Measurements from ENCODE around the gene SYT12. TPM values are rescaled to one million over a fixed set of nuclear protein-coding genes. Genes with fewer than 3 reads are reported as not detected.

The SYT12 gene
- total RNA-seq, 2 experiments from 2014 or later: not detected

DNA sequence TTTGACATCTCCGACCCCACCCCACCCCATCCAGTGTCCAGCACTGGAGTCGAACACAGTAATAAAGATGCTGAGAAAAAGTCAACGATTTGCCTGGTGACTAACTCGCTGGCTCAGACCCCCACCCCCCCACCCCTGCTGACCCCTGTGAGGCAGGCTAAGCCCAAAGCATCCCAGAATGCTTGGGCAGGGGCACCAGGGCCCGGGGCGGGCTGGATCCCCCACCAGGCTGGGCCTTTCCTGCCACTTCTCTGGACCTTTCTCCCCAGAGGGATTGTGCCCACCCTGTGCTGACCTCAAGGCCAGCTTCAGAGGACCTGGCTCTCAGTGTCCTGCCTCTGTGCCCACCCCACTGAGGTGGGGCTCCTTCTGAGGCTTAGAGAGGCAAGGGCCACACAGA is 46.0 kb upstream of the SYT12 start:
- TF ChIP-seq, protein P1, sequence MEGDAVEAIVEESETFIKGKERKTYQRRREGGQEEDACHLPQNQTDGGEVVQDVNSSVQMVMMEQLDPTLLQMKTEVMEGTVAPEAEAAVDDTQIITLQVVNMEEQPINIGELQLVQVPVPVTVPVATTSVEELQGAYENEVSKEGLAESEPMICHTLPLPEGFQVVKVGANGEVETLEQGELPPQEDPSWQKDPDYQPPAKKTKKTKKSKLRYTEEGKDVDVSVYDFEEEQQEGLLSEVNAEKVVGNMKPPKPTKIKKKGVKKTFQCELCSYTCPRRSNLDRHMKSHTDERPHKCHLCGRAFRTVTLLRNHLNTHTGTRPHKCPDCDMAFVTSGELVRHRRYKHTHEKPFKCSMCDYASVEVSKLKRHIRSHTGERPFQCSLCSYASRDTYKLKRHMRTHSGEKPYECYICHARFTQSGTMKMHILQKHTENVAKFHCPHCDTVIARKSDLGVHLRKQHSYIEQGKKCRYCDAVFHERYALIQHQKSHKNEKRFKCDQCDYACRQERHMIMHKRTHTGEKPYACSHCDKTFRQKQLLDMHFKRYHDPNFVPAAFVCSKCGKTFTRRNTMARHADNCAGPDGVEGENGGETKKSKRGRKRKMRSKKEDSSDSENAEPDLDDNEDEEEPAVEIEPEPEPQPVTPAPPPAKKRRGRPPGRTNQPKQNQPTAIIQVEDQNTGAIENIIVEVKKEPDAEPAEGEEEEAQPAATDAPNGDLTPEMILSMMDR (IDR thresholded peaks at IDR 0.05): no peak
- no peak overlapping the region for H3K4me3 Mint-ChIP-seq
- H3K4me3 ChIP-seq (ENCODE audit: low read length): no peak overlapping the region
- peaks cover 1% of the 10 kb centered on the region for H3K4me1 ChIP-seq (ENCODE audit: insufficient read depth, low read length)
- intact Hi-C loops (cut with DNase I, micrococcal nuclease): loop anchor here in 1 of 2 experiments (5.0 kb wide), 1 partner anchor 280 kb away; no protein-coding TSS in a partner anchor
- H3K36me3 ChIP-seq (ENCODE audit: insufficient read depth, low read length): no peaks in the 10 kb centered on the region
- ATAC-seq (ENCODE audit: poor library complexity) (no peak), DNase-seq (no peak)
- peaks cover 10% of the 10 kb centered on the region for H3K27me3 Mint-ChIP-seq
- H3K27ac ChIP-seq (ENCODE audit: low read depth in 1 of 2, low read length in 2 of 2): no peak overlapping the region
- peaks cover 0 to 7% of the 10 kb centered on the region in 2 experiments for H3K27me3 ChIP-seq (ENCODE audit: control insufficient read depth in 1 of 2, insufficient read depth in 2 of 2, low read length in 2 of 2)
- ChIA-PET CTCF (no interaction called here), POLR2A (interaction anchor here (0.8 to 3.0 kb wide), 2 partner anchors 19 to 47 kb away, joined by 4 to 11 read pairs; partner anchors contain the start of gene PC)
- no peaks in the 10 kb centered on the region for H3K9me3 Mint-ChIP-seq
- no peaks in the 10 kb centered on the region for H3K4me1 Mint-ChIP-seq (ENCODE audit: low read depth)
- no peaks in the 10 kb centered on the region for H3K36me3 Mint-ChIP-seq (ENCODE audit: low read depth)
- H3K27ac Mint-ChIP-seq: no peak overlapping the region
- peaks cover 12 to 40% of the 10 kb centered on the region in 2 experiments for H3K9me3 ChIP-seq (ENCODE audit: control insufficient read depth in 1 of 2, insufficient read depth in 1 of 2, low read length in 2 of 2)

DNA sequence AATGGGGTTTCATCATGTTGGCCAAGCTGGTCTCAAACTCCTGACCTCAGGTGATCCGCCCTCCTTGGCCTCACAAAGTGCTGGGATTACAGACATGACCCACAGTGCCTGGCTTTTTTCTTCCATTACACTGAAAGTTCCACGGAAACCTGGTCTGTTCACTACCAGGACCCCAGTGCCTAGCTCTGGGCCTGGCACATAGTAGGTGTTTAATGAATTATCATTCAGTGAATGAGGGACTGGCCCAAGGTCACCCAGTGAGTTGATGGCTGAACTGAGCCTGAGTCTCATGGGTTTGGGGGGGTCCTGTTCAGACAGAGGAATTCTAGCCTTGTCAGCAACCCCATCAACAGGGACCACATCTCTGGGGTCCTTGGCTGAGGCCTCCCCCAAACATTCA is 44.7 kb upstream of the SYT12 start:
- peaks cover 0 to 7% of the 10 kb centered on the region in 2 experiments for H3K27me3 ChIP-seq (ENCODE audit: control insufficient read depth in 1 of 2, insufficient read depth in 2 of 2, low read length in 2 of 2)
- no peaks in the 10 kb centered on the region for H3K36me3 ChIP-seq (ENCODE audit: insufficient read depth, low read length)
- H3K27ac Mint-ChIP-seq: no peak overlapping the region
- no peaks in the 10 kb centered on the region for H3K9me3 Mint-ChIP-seq
- H3K27me3 Mint-ChIP-seq: peaks cover 20% of the 10 kb centered on the region
- ATAC-seq (ENCODE audit: poor library complexity) (no peak), DNase-seq (no peak)
- no peak overlapping the region for H3K4me3 Mint-ChIP-seq
- intact Hi-C loops (cut with DNase I, micrococcal nuclease): loop anchor here in 1 of 2 experiments (5.0 kb wide), 1 partner anchor 281 kb away; no protein-coding TSS in a partner anchor
- H3K9me3 ChIP-seq (ENCODE audit: control insufficient read depth in 1 of 2, insufficient read depth in 1 of 2, low read length in 2 of 2): peaks cover 12 to 40% of the 10 kb centered on the region in 2 experiments
- no peaks in the 10 kb centered on the region for H3K4me1 Mint-ChIP-seq (ENCODE audit: low read depth)
- H3K36me3 Mint-ChIP-seq (ENCODE audit: low read depth): no peaks in the 10 kb centered on the region
- no peak overlapping the region for H3K27ac ChIP-seq (ENCODE audit: low read depth in 1 of 2, low read length in 2 of 2)
- TF ChIP-seq, protein P1 (IDR thresholded peaks at IDR 0.05): no peak
- no peak overlapping the region for H3K4me3 ChIP-seq (ENCODE audit: low read length)
- CTCF ChIA-PET: no interaction called here
- POLR2A ChIA-PET: interaction anchor here (3.0 kb wide), 1 partner anchor 20 kb away, joined by 11 read pairs; the partner anchor contains the start of gene PC
- peaks cover 4% of the 10 kb centered on the region for H3K4me1 ChIP-seq (ENCODE audit: insufficient read depth, low read length)

DNA sequence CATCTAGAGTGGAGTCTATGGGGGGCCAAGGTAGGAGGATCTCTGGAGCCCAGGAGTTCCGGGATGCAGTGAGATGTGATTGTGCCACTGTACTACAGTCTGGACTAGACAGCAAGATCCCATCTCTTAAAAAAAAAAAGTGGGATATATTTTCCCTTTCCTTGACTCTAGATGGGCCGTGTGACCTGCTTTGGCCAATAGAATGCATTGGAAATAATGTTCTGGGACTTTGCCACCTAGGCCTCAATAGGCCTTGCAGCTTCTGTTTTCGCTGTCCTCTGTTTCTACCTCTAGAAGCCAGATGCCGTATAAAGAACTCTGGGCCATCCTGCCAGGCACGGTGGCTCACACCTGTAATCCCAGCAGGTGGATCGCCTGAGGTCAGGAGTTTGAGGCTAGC is 44.2 kb upstream of the SYT12 start:
- Histone ChIP-seq H3K36me3 (ENCODE audit: insufficient read depth, low read length) (no peaks in the 10 kb centered on the region), H3K27me3 (ENCODE audit: control insufficient read depth in 1 of 2, insufficient read depth in 2 of 2, low read length in 2 of 2) (peaks cover 0 to 7% of the 10 kb centered on the region in 2 experiments), H3K4me3 (ENCODE audit: low read length) (no peak overlapping the region), H3K4me1 (ENCODE audit: insufficient read depth, low read length) (peaks cover 4% of the 10 kb centered on the region), H3K27ac (ENCODE audit: low read depth in 1 of 2, low read length in 2 of 2) (no peak overlapping the region), H3K9me3 (ENCODE audit: control insufficient read depth in 1 of 2, insufficient read depth in 1 of 2, low read length in 2 of 2) (peaks cover 12 to 40% of the 10 kb centered on the region in 2 experiments)
- intact Hi-C loops (cut with DNase I, micrococcal nuclease): loop anchor here in 1 of 2 experiments (5.0 kb wide), 1 partner anchor 281 kb away; no protein-coding TSS in a partner anchor
- TF ChIP-seq, protein P1 (IDR thresholded peaks at IDR 0.05): no peak
- Mint-ChIP-seq H3K36me3 (ENCODE audit: low read depth) (no peaks in the 10 kb centered on the region), H3K27ac (no peak overlapping the region), H3K4me1 (ENCODE audit: low read depth) (no peaks in the 10 kb centered on the region), H3K4me3 (no peak overlapping the region), H3K9me3 (no peaks in the 10 kb centered on the region), H3K27me3 (peaks cover 20% of the 10 kb centered on the region)
- ATAC-seq (ENCODE audit: poor library complexity): no peak
- no peak for DNase-seq
- CTCF ChIA-PET: no interaction called here
- POLR2A ChIA-PET: no interaction called here
